ENCODE results near the gene EIF4B.

GRCh38 chr12:53062977-53063707, 56.9 kb downstream of the EIF4B start:
- TF ChIP-seq, protein P1, sequence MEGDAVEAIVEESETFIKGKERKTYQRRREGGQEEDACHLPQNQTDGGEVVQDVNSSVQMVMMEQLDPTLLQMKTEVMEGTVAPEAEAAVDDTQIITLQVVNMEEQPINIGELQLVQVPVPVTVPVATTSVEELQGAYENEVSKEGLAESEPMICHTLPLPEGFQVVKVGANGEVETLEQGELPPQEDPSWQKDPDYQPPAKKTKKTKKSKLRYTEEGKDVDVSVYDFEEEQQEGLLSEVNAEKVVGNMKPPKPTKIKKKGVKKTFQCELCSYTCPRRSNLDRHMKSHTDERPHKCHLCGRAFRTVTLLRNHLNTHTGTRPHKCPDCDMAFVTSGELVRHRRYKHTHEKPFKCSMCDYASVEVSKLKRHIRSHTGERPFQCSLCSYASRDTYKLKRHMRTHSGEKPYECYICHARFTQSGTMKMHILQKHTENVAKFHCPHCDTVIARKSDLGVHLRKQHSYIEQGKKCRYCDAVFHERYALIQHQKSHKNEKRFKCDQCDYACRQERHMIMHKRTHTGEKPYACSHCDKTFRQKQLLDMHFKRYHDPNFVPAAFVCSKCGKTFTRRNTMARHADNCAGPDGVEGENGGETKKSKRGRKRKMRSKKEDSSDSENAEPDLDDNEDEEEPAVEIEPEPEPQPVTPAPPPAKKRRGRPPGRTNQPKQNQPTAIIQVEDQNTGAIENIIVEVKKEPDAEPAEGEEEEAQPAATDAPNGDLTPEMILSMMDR (conservative IDR thresholded peaks at IDR 0.05; ENCODE audit: low read length) = no peak
- no peak for TF ChIP-seq EZH2phosphoT487 (IDR thresholded peaks at IDR 0.05; ENCODE audit: borderline replicate concordance)
